Vagina (tissue), 2 donors: Measurements from ENCODE around the gene CFAP100. TPM values are rescaled to one million over a fixed set of nuclear protein-coding genes. Genes with fewer than 3 reads are reported as not detected.

Source experiments
- DNase-seq, 2 donors: peaks; one replicate each; pipeline ENCODE4 v3.0.0-alpha.2; 2017; ENCODE audit errors: extremely low spot score in 2 of 2
- H3K27ac ChIP-seq: fragments of 200-600 bp; sonication (generic); one replicate; pipeline ENCODE4 v1.5.1; 2019
- H3K27me3 ChIP-seq: fragments of 200-600 bp; sonication (generic); one replicate; pipeline ENCODE4 v1.5.1; 2019
- H3K36me3 ChIP-seq, 2 donors: fragments of 200-600 bp; sonication (generic); one replicate each; pipeline ENCODE4 v1.5.1; 2017 to 2019
- H3K4me1 ChIP-seq: fragments of 200-600 bp; sonication (generic); one replicate; pipeline ENCODE4 v1.5.1; 2019
- H3K4me3 ChIP-seq, 2 donors: fragments of 200-600 bp; sonication (generic); 1 replicate in 1 of 2; 2 replicates in 1 of 2; pipeline ENCODE4 v1.5.1; 2016 to 2019
- H3K9me3 ChIP-seq: fragments of 200-600 bp; sonication (generic); one replicate; pipeline ENCODE4 v1.5.1; 2019
- POLR2A ChIP-seq, 2 donors: fragments of 450-650 bp; IDR thresholded peaks; one replicate each; pipeline ENCODE4 v1.6.1; 2017; ENCODE audit warnings: antibody characterized with exemption in 2 of 2, mild to moderate bottlenecking in 2 of 2, moderate library complexity in 2 of 2
- POLR2AphosphoS5 ChIP-seq, 2 donors: sonication (generic); formaldehyde crosslinking; IDR thresholded peaks; one replicate each; pipeline ENCODE4 v1.9.0; 2017; ENCODE audit warnings: antibody characterized with exemption in 2 of 2, mild to moderate bottlenecking in 2 of 2, low read depth in 1 of 2; ENCODE audit not compliant: insufficient read depth in 1 of 2
- intact Hi-C: fragments of 100-400 bp; cut with DNase I; formaldehyde crosslinking; loops from one replicate; pipeline ENCODE4 v1.15.1; 2023
- total RNA-seq: library from RNA; depleted of rRNA; stranded (reverse); fragments of >200 nt; gene quantifications from one replicate; pipeline ENCODE4 v1.2.3, GENCODE V29; 2016
- TF ChIP-seq, protein P1 (sequence below), 3 experiments: fragments of 450-650 bp in 2 of 3; fragments of 200-600 bp in 1 of 3; sonication (generic) in 1 of 3; IDR thresholded peaks; one replicate each; pipeline ENCODE4 v1.5.1; 2017 to 2019; ENCODE audit warnings: antibody characterized with exemption in 3 of 3, mild to moderate bottlenecking in 2 of 3, moderate library complexity in 2 of 3

The CFAP100 gene
- total RNA-seq, 1 donor from 2014 or later = not detected

DNA sequence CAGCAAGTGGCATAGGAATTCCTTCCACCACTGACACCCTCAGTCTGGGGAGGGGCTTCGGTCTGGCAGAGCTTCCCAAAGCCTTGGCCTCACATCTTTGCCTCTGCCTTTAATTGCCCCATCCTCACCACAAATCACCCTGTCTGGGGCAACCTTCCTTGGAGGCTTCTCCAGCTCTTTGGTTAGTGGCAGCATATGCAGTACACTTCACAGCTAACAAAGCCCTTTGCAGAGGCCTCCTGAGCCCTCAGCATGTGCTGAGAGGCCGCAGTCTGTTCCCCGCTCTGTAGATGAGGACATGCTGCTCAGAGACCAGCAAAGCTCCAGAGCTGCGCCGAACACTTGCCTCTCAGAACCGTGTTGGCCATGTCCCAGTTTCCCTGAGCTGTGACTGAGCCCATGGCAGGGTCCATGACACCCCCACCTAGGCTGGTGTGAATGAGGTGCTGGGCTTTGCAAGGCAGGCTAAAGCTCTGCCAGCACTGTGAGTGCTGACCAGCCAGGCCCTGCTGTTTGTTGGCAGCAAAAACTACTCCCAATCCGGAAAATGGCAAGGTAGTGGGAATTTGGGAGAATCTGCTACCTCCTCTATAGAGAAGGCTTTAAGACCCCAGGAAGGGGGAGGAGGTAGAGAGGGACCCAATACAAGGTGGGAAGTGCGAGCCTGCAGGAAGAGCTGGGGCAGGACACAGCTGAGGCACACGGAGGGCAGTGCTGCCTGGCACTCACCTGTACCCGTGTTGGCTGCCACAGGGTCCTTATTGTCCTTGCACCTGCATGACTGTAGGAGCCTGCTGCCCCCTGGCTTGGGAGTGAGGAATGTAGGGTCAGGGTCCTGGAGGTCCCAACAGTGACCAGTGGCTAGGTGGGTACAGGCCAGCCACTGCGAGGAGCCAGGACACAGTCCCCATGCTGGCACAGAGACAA lies 29.1 kb upstream of the CFAP100 start:
- H3K4me1 ChIP-seq = no peaks in the 10 kb centered on the region
- H3K4me3 ChIP-seq = no peak overlapping the region
- DNase-seq = no peak
- H3K27me3 ChIP-seq = no peaks in the 10 kb centered on the region
- intact Hi-C loops = no loop called here
- TF ChIP-seq, protein P1, sequence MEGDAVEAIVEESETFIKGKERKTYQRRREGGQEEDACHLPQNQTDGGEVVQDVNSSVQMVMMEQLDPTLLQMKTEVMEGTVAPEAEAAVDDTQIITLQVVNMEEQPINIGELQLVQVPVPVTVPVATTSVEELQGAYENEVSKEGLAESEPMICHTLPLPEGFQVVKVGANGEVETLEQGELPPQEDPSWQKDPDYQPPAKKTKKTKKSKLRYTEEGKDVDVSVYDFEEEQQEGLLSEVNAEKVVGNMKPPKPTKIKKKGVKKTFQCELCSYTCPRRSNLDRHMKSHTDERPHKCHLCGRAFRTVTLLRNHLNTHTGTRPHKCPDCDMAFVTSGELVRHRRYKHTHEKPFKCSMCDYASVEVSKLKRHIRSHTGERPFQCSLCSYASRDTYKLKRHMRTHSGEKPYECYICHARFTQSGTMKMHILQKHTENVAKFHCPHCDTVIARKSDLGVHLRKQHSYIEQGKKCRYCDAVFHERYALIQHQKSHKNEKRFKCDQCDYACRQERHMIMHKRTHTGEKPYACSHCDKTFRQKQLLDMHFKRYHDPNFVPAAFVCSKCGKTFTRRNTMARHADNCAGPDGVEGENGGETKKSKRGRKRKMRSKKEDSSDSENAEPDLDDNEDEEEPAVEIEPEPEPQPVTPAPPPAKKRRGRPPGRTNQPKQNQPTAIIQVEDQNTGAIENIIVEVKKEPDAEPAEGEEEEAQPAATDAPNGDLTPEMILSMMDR (IDR thresholded peaks at IDR 0.05) = no peak
- no peak for TF ChIP-seq POLR2AphosphoS5 (IDR thresholded peaks at IDR 0.05; ENCODE audit: insufficient read depth in 1 of 2, low read depth in 1 of 2)
- TF ChIP-seq POLR2A (IDR thresholded peaks at IDR 0.05) = no peak
- no peaks in the 10 kb centered on the region for H3K36me3 ChIP-seq
- H3K27ac ChIP-seq = no peak overlapping the region
- no peaks in the 10 kb centered on the region for H3K9me3 ChIP-seq

DNA sequence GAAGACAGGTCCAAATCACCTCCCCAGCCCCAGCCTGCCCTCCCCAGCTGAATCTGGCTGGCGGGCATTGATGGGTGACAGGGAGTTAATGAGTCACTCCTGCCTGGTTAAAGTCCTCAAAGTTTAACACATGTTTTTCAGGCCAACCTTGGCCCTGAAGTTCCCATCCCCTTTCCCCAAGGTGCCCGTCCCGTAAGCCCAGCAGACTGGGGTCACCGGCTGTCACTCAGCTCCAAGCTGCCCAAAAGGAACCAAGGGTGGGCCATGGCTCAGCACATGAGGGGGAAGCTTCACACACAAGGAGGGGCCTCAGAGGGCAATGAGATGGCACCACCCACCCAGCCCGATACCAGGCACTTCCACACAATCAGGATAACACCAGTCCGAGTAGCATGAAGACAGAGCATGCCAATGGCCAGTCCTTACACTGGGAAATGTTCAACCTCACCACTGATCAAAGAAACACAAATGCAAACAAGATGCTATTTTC lies 27.3 kb upstream of the CFAP100 start:
- DNase-seq = no peak
- TF ChIP-seq POLR2A (IDR thresholded peaks at IDR 0.05) (no peak), POLR2AphosphoS5 (IDR thresholded peaks at IDR 0.05; ENCODE audit: insufficient read depth in 1 of 2, low read depth in 1 of 2) (no peak)
- TF ChIP-seq, protein P1 (IDR thresholded peaks at IDR 0.05) = no peak
- Histone ChIP-seq H3K4me3 (no peak overlapping the region), H3K27me3 (no peaks in the 10 kb centered on the region), H3K9me3 (no peaks in the 10 kb centered on the region), H3K4me1 (no peaks in the 10 kb centered on the region), H3K27ac (no peak overlapping the region), H3K36me3 (no peaks in the 10 kb centered on the region)
- intact Hi-C loops = no loop called here

DNA sequence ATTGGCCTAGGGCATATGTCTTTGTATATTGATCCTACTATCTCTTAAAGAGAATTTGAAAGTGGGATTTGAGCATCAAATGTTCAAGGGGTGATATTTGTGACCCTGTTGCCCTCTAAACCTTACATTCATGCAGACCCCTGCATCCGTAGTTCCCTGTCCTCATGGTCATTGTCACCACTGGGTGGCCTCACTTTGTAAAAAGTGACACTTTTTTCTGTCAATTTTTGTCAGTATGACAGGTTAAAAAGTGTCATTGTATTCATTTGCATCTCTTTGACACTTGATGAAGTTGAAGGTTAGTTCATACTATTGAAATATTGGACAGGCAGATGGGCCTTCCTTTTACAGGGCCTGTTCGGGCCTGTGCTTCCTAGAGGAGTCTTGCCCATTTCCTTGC lies 25.2 kb upstream of the CFAP100 start:
- H3K27ac ChIP-seq = no peak overlapping the region
- peaks cover 2% of the 10 kb centered on the region for H3K4me1 ChIP-seq
- H3K4me3 ChIP-seq = no peak overlapping the region
- no peaks in the 10 kb centered on the region for H3K9me3 ChIP-seq
- DNase-seq = no peak
- intact Hi-C loops = no loop called here
- no peaks in the 10 kb centered on the region for H3K27me3 ChIP-seq
- no peaks in the 10 kb centered on the region for H3K36me3 ChIP-seq
- TF ChIP-seq POLR2A (IDR thresholded peaks at IDR 0.05) (no peak), POLR2AphosphoS5 (IDR thresholded peaks at IDR 0.05; ENCODE audit: insufficient read depth in 1 of 2, low read depth in 1 of 2) (no peak)
- TF ChIP-seq, protein P1 (IDR thresholded peaks at IDR 0.05) = no peak

DNA sequence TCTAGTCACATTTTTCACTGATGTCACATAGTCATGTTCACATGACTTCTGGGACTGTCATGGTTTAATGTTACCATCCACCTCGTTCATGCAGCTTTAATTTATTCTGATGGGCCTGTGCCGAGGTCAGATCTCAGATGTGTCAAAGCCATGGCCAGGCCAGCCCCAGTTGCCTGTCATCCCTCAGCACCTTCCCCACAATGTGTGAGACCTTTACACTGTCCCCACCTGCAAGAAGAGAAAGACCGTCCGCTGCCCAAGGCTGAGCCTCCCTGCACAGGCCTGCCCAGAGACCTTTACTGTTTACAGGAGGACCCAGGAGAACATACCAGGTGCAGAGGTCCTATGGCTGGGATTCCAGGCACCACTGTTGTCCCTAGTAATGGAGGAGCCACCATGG lies 24.7 kb upstream of the CFAP100 start:
- Histone ChIP-seq H3K36me3 (no peaks in the 10 kb centered on the region), H3K4me1 (peaks cover 8% of the 10 kb centered on the region), H3K4me3 (no peak overlapping the region), H3K9me3 (no peaks in the 10 kb centered on the region), H3K27me3 (no peaks in the 10 kb centered on the region), H3K27ac (no peak overlapping the region)
- intact Hi-C loops = no loop called here
- TF ChIP-seq POLR2AphosphoS5 (IDR thresholded peaks at IDR 0.05; ENCODE audit: insufficient read depth in 1 of 2, low read depth in 1 of 2) (no peak), POLR2A (IDR thresholded peaks at IDR 0.05) (no peak)
- TF ChIP-seq, protein P1 (IDR thresholded peaks at IDR 0.05) = no peak
- no peak for DNase-seq

DNA sequence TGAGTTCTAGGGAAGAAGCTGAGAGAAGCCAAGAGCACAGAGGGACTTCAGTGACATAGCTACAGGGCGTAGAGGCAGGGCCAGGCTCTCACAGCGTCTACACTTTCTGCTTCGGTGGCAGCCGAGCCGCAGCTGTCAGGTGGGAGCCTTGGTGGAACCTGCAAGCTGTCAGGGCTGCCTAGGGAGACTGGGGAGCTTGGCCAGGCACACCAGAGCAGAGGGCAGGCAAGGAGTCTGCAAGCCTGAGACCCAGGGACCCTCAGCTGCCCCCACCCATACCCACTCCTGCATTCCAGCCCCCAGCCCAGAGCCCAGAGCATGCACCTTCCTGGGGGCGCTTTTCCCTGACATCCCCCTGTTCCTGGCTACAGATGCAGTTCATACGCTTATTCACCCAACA lies 24.1 kb upstream of the CFAP100 start:
- Histone ChIP-seq H3K9me3 (no peaks in the 10 kb centered on the region), H3K4me1 (peaks cover 13% of the 10 kb centered on the region), H3K36me3 (no peaks in the 10 kb centered on the region), H3K27ac (no peak overlapping the region), H3K27me3 (no peaks in the 10 kb centered on the region), H3K4me3 (no peak overlapping the region)
- intact Hi-C loops = no loop called here
- TF ChIP-seq POLR2A (IDR thresholded peaks at IDR 0.05) (no peak), POLR2AphosphoS5 (IDR thresholded peaks at IDR 0.05; ENCODE audit: insufficient read depth in 1 of 2, low read depth in 1 of 2) (no peak)
- TF ChIP-seq, protein P1 (IDR thresholded peaks at IDR 0.05) = no peak
- no peak for DNase-seq
